GM19328 (cell line): ENCODE data around the gene BCL2L1.
"Not testable (repeated sequence)": the region's sequence is repeated elsewhere in the genome, so short reads cannot be mapped to it uniquely, and the experiment has no call there.

Source experiments
- ATAC-seq: cut with Tn5 transposase; IDR thresholded peaks from one replicate; pipeline ENCODE4 v1.9.1; 2021; ENCODE audit warnings: mild to moderate bottlenecking, moderate library complexity; ENCODE audit not compliant: unreplicated experiment

Gene BCL2L1

DNA sequence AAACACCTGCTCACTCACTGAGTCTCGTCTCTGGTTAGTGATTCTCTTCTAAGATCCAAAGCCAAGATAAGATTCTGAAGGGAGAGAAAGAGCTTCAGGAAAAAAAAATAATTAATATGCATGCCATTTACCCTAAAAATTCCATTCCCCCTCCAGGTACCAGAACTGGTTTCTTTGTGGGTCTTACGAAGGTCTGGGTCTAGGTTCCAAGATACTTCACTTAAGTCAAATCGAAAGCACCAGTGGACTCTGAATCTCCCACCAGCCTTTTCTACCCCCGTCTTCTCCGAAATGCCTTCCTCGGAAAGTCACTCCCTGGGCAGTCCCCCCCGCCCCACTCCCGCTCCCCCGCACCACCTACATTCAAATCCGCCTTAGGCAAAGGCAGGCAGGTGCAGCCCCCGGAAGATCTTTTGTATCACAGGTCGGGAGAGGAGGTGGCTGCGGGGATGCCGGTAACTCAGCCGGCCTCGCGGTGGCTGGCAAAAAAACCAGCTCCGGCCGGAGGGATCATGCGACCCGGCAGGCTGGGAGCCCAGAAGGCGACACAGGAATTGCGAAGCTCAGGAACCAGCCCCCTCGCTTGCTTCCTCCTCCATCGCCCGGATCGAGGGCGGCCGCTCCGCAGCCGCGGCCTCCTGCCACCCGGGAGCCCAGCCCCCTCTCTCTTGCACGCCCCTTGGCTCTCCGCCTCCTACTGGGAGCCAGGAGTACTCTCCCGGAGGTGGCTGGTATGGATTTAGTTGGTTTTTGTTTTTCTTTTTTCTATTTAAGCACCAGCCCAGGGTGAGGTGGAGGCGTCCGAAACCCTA is at the start of gene BCL2L1:
TSS of gene BCL2L1 (minus strand) at position 612 of the 812 bp plus-strand sequence. CDS start 650 bp downstream, outside the sequence.
- ATAC-seq = no peak

DNA sequence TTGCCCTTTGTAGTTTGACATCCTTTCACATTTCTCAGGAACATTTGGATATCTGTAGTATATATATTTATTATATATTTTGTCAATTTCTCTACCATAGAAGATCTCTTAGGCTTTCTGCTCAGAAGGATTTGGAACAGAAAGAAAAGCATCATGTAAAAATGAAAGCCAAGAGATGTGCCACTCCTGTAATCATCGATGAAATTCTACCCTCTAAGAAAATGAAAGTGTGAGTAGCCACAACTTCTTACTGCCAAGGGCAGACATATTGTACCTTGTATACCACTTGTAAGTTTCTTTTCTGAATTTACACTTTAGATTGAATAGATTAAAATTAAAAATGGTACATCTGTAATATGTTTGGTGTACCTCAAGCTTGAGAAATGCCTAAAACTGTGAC is 47.6 kb upstream of the BCL2L1 start:
- no peak for ATAC-seq

- ATAC-seq = no peak
Observed at GRCh38 chr20:31769681-31770080, 47.0 kb upstream of the BCL2L1 start.

DNA sequence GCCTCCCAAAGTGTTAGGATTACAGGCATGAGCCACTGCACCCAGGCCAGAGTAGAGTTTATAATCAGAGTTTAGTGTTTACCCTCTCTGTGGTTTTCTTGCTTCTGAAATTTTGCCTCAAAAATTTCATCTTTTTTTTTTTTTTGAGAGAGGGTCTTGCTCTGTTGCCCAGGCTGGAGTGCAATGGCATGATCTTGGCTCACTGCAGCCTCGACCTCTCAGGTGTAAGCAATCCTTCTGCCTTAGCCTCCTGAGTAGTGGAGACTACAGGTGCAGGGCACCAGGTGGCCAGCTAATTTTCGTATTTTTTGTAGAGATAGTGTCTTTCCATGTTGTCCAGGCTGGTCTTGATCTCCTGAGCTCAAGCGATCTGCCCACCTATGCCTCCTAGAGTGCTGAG is 45.1 kb upstream of the BCL2L1 start:
- no peak for ATAC-seq

DNA sequence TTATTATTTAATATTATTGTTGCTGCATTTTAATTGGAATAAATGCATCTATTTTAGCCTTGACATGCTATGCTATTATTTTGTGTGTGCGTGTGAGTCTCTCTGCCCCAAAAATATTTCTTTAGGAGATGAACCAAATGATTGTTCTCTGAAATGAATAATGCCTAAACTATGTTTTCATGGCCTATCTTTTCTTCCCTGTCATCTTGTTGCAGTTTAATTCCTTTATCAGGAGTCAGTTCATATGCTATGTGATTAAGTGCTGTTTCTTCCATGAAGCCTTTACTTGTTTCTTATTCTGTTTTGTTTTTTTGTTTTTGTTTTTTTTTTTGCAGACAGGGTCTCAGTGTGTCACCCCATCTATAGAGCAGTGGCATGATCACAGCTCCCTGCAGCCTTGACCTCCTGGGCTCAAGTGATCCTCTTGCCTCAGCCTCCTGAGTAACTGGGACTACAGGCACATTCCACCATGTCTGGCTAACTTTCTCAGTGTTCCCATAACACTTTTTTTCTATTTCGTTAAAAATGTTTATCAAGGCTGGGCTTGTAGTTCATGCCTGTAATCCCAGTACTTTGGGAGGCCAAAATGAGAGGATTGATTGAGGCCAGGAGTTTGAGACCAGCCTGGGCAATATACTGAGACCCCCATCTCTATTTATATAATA is 42.1 kb upstream of the BCL2L1 start:
- no peak for ATAC-seq

GRCh38 chr20:31760519-31761240 is 38.0 kb upstream of the BCL2L1 start:
- ATAC-seq = no peak

- no peak for ATAC-seq
Observed at GRCh38 chr20:31759836-31760518, 37.3 kb upstream of the BCL2L1 start.

DNA sequence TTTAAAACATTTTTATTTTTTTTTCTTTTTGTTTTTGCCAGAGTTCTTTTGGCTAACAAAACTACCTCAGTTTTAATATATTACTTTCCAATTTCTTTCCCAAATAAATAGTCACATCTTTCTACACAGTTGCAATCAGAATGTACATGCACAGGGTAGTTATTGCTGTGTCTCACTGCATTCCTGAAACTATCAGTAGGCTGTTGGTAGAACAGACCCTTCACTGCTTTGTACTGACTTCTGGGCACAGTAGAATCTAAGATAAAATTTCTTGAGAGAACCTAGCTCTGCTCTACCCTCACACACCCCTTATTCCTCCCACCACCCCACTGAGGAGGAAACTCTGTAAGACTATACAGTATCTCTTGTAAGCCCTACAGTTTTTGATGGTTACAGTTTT is 36.3 kb upstream of the BCL2L1 start:
- no peak for ATAC-seq

DNA sequence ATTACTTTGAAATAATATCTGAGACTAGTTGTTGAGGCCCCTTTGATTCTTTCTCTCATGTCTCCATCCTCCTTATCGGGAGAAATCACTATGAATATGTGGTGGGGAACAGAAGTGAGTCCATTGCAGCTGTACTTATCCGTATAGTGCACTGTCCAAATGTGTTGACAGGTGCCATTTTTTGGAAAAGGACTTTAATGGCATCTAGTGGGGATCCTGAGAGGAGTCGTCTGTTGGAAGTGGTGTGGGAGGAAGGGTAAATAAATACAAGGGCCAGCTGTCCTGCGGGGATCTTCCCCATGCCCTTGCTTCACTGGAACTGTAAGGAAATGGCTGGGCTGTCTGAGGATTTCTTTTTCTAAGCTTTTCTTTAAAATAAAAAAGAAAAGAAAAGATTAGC is 35.9 kb upstream of the BCL2L1 start:
- ATAC-seq = no peak

- no peak for ATAC-seq
Observed at GRCh38 chr20:31757254-31757653, 34.6 kb upstream of the BCL2L1 start.

DNA sequence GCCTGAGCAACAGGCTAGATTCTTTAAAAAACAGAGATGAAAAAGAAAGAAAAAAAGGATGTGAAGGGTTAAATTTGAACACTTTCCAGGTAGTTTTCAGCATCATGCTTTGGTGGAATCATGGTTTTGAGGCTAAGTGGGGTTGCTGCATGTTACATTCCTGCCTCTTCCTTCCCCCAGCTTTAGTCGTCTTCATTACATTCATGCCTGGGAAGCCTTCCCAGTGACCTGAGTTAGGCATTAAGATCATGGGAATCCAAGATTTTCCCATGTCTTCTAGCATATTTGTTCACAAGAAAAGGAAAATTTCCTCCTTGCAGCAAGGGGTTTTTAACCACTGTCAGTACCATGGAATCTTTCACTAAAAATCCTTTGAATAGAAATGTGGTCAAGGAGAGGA is 28.5 kb upstream of the BCL2L1 start:
- ATAC-seq = no peak

GRCh38 chr20:31749223-31749622 is 26.6 kb upstream of the BCL2L1 start:
- no peak for ATAC-seq

- no peak for ATAC-seq
Observed at GRCh38 chr20:31747640-31748039, 25.0 kb upstream of the BCL2L1 start.

DNA sequence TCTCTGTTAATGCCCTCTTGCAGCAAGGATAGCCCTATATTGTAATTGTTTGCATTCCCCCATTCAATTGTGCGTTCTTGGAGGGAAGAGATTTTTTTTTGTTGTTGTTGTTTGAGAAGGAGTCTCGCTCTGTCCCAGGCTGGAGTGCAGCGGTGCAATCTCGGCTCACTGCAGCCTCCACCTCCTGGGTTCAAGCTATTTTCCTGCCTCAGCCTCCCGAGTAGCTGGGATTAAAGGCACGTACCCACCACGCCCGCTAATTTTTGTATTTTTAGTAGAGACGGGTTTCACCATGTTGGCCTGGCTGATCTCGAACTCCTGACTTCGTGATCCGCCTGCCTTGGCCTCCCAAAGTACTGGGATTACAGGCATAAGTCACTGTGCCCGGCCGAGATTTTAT is 24.4 kb upstream of the BCL2L1 start:
- ATAC-seq = not testable (repeated sequence)

DNA sequence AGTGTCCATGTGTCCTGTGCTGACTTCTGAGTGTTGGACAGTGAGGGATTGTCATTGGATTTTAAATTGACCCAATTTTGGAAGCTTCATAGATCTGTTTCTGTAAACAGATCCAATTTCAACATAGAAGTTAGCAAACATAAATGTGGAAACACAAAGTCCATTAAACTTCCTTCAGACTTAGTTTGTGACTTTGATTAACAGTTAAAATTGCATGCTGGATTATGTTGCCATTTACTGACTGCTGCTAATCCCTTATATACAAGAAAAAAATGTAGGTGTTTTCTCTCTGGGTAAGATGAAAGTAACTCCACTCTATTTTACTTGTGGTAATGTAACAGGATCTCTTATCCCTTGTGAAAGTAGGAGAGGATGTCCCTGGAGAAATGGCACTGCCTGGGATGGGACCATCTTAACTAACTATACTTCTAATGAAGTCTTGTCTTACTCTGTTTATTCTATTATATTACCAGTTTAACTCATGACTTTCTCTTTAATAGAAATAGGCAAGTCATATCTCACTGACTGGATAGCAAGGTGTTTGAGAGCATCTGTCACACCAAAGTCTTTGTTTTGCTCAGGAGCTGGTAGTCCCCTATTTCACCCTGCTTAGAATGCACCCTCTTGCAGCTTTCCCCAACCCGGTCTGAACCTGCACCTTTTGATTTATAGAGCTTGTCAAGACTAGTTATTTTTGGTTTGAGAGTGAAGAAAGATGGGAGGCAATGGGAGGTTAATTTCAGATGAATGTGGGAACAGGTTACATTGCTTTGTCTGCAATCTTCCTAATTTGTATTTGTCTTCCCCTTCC is 23.6 kb upstream of the BCL2L1 start:
- no peak for ATAC-seq

DNA sequence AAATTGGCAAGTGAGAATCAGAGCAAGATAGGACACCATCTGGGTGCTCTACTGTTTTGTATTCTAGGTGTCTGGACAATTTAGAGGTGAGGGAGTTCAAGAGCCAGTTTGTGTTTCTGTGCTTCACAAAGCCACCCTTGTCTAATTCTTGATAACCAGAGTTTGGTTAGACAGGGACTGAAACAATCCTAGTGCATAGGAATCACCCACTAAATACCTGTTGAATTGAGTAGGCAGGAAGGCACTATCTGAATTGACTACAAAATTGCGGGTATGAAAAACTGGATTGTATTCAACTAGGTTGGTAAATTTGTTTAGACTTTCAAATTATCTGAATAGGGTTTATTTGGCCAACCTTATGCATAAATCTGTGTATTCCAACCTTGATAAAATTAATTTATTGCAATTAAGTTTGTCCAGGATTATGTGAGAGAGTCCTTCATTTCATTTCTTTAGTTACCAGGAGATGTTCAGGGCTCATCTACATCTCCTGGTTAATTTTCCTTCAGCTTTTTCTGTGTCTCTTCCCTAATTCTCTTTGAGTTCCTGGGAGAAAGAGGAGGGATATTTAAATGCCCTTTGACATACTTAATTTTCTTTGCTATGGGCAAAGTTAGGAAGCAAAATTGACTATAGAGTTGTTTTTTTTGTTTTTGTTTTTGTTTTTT is 18.1 kb upstream of the BCL2L1 start:
- no peak for ATAC-seq

GRCh38 chr20:31740208-31740607 is 17.5 kb upstream of the BCL2L1 start:
- no peak for ATAC-seq

DNA sequence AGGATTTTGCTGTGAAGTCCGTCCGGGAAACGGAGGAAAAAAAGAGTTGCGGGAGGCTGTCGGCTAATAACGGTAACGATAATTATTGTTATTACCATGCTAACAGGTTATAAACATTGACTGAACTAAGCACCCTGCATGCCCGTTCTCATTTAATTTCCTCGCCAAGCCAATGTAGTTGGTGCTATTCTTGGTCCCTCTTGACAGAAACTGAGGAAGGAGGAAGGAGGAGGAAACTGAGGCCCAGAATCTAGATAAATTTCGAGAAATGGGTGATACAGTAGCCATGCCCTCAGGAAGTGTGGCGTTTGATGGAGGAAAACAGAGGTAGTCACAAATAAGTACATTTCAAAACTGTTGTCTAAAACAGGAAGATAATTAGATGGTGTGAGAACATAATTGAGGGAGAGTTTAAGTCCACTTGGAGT is 16.9 kb upstream of the BCL2L1 start:
- ATAC-seq = no peak

GRCh38 chr20:31738729-31739549 is 16.3 kb upstream of the BCL2L1 start, which contains the start of gene TPX2:
TPX2 (plus strand) TSS chr20:31739290; CDS start chr20:31757477, 18,187 bp downstream.
- peak; percentile 89 for ATAC-seq
